HPDE6-E6E7 (cell line): Measurements from ENCODE around the gene WIPF3.

Experiments used
- DNase-seq: peaks from one replicate; pipeline ENCODE4 v3.0.0; 2011; ENCODE audit warnings: missing footprints; ENCODE audit errors: extremely low spot score

The WIPF3 gene, protein sequence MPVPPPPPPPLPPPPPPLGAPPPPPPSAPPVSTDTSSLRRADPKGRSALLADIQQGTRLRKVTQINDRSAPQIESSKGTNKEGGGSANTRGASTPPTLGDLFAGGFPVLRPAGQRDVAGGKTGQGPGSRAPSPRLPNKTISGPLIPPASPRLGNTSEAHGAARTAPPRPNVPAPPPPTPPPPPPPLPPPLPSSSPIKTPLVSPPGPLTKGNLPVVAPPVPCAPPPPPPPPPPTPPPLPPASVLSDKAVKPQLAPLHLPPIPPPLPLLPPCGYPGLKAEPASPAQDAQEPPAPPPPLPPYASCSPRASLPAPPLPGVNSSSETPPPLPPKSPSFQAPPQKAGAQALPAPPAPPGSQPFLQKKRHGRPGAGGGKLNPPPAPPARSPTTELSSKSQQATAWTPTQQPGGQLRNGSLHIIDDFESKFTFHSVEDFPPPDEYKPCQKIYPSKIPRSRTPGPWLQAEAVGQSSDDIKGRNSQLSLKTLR

DNA sequence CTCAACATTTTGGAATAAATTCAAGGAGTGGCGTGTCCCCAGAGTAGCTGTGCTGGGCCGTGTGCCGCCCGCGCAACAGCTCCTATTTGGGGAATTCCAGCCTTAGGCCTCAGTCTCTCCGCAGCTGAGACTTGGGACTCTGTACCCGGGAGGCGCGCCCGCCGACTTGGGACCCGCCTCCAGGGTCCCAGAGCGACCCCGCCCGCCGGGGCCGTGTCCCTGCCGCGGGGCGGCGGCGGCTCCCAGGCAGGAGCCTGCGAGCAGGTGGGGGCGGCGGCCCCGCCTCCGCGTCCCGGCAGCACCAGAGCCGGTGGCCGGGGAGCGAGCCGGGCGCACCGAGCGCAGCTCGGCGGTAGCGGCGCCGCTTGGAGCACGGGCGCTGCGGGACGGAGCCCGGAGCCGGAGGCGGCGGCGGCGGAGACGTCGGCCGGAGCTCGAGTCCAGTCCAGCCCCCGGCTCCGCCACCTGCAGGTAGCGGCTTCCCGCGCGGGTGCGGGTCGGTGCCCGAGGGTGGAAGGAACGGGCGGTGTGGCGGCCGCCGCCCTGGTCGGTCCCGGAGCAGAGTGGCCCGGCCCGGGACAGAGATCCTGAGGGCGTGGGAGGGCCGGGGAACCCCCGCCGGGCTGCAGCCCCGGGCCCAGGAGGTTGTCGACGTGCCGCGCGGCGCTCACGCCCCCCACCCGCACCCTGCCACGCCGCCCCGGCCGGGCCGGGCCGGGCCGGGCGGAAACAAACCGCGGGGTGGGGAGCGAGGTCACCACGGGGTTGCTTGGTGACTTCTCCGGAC lies at the start of gene WIPF3:
TSS of gene WIPF3 (plus strand) at position 301 of the 787 bp plus-strand sequence. CDS start 28,217 bp downstream, outside the sequence.
- no peak for DNase-seq

DNA sequence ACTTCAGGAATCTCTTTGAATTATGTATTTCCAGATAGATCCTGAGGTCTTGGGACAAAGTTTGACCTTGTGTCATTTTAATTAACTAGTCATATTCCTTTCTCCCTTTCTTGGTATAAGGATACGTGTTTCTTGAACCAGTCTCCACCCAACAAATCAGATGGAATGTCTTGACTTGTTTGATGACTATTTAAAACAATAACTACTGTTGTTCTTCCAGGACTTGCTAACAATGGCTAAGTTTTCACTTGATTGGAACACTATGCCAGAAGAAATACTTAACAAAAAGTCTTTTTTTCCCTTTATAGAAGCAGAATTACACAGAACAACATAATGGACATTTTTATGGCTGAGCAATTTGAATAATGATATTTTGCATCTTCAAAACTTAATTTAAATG lies 43.0 kb upstream of the WIPF3 start:
- no peak for DNase-seq

DNA sequence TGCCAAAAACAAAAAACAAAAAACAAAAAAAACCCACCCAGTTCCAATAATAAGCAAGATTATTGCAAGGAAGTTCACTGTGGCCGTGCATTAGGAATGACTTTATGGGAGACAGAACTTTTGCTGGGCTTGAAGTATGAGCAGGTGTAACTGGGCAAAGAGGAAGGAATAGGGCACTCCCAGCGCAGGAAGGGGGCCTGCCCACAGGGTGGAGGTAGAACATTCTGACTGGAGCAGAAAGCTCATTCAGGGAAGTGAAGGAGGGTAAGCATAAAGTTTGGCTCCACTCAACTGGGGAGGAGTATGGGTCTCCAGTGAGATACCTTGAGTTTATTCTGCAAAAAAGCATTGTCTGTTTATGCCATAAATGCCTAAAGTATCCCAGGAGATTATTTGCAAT lies 42.1 kb upstream of the WIPF3 start:
- DNase-seq = no peak

DNA sequence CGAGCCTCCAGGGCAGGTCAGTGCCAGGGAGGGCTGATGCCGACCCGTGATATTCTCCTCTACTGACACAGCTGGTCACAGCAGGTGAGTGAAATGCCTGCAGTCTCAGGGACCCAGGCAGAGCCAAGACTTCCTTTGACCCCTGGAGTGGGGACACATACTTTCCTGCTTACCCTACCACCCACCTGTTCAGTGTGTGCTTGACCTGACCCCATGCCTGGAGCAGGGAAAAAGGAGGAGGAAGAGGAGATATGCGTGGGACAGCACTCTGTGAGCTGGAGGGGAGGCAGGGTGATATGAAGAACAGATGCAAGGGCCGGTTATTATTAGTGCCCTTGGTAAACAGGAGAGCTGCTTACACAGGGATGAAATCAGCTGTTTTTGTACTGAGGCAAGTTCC lies 40.8 kb upstream of the WIPF3 start:
- no peak for DNase-seq

DNA sequence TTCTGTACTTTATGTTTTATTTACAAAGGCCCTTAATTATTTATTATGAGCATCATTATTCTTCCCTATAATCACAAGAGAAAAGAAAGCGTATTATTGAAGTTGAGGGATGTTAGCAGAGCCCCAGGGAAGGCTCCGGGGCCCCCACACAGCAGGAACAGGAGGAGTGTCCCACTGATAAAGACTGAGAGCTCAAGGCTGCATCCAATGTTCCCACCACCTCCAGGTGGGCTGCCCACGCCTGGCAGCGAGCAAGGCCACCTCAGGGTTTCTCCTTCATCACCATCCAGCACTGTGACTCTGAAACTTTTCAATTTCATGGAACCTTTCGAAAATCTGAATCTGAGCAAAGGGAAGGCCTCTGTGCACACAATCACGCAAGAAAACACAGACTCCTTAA lies 35.9 kb upstream of the WIPF3 start:
- no peak for DNase-seq

DNA sequence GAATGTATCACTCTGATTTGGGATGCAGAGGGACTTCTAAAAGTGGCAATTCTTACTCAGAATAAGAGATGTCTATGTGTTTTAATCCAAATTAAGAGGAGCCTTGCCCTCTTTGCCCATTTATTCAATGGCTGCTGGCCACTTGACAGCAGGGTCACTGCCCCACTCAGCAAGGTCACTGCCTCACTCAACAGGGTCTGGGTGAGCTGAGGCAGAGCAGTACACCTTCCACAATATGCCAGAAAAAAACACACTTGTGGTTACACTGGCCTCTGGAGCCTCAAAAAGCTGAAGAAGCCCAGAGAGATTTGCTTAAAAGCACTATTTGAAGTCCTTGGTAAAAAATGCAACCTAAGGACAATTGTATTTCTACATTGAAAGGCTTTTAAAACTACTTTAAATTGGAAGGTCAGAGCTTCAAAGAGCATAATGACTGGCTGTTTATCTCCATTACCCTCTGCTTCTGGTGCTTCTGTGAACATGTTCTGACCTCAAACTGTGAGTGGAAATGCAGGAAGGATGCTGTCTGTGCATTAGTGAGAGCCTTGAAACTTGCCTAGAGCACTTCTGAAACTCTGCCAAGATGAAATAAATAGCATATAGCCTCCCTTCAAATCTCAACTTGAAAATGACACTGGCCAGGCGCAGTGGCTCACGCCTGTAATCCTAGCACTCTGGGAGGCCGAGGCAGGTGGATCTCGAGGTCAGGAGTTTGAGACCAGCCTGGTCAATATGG lies 35.1 kb upstream of the WIPF3 start:
- no peak for DNase-seq

DNA sequence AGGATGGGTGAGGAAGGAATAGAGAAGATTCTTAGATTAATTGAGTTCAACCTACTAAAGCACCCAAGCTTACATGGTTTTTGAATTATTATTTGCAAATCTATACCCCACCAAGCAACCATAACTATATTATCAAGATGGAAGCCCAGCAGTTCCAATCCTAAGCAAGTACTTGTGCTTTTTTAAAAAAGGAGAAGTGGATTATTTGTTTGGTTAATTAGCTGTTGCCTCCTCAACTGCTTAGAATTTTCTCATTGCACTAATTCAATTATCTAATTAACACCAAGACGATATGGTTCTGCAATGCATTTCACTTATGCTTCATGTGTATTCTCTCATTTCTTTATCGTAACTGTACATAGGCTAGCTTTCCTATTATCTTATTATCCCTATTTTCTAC lies 27.3 kb upstream of the WIPF3 start:
- no peak for DNase-seq

DNA sequence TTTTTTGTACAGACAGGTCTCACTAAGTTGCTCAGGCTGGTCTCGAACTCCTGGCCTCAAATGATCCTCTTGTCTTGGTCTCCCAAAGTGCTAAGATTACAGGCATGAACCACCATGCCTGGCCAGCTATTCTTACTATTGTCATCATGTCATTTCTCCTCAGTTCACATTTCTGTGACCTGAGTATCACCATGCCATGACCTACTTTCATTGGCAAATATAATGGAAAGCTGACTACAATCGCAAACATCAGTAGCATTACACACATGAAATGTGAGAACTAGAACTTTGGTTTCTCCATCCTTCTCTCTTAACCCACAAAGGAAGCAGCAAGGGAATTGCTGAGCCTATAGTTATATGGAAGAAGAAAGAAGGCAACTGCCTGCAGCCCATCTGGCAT lies 26.0 kb upstream of the WIPF3 start:
- no peak for DNase-seq

DNA sequence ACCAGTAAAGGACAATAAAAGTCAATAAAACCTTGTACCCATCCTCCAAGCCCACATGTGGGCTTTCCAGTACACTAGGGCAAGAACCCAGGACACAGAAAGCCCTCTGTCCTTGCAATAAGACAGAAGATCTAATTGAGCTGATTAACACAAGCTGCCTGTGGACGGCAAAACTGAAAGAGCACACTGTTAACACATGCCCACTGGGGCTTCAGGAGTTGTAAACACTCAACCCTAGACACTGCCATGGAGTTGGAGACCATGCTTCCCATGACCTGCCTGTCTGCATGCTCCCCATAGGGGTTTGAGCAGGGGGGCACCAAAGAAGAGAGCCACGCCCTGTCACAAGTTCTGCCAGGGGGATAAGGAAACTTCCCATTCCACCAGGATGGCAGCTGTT lies 22.6 kb upstream of the WIPF3 start:
- DNase-seq = no peak

DNA sequence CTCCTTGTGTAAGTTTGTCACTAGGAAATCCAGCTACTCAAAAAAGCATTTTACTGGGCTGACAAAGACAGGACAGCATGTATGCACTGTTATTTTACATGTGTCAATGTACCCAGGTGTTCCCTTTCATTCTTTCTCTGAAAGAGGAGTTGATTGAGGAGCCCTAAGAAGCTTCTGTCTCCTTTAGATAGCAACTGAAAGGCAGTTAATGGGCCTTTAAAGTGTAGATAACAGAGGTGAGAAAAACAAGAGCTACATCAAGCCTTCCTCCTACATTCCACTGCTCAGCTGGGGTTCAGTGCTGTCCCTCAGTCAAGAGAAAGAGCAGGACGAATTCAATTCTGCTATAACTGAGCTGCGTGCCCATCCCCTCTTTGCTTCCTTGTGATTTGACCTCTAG lies 12.8 kb upstream of the WIPF3 start:
- DNase-seq = no peak

DNA sequence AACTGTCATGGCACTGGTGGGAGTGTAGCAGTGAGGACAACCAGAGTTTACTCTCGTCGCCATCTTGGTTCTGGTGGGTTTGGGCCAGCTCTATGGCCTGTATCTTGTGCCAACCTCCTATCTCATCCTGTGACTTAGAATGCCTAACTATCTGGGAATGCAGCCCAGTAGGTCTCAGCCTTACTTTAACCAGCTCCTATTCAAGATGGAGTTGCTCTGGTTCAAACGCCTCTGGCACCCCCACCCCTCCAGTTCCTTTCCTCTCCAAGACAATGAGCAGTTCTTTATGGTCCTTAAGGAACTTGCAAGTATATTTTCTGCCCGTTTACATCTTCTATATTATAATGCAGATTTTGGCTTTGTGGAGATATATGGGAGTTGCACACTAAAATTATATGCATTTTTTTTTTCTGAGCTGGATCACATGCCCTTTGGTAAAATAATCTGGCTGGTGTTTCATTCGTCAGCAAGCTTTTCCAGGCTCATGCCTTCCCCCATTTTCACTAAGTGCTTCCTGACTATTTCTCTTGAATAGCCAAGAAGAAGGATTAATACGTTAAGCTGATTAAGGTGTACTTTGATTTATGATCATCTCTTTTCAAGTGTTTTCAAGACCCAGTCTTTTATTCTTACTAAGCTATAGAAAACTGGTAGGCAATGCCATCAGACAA lies 11.2 kb upstream of the WIPF3 start:
- no peak for DNase-seq

DNA sequence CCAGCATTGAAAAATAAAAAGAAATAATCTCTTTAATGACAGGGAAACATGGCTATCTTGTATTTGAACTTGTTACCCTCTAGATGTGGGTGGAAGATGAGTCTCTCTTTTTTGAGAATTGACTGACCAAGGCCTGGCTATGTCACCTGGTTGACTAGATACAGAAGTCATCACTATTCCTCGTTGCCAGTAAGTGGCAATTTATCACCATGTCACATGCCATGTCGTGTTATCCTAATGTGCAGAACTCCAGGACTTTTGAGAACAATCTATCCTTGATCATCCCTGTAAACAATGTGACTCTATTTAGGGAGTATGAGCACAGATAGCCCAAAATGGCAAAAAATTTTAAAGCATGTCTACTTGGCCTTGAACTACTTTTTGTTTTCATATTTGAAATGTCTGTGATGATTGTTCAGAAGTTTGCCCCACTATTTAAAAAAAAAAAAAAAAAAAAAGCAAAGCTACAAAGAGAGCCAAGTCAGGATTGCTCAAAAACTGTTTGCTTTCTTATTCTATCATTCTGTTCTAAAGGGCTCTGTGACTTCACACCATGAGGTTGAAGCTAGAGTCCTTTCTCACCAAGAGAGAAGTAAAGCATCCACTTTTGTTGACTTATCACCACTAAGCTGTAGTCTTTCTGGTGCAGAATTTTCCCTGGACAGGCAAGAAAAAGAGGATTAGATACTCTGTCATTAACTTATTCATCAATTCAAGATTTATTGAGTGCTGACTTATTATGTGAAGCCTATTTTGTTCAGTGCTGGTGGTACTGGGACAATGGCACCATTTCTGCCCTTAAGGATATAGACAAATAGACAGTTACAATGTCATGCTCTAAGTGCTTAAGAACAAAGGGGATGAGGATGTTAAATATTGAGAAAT lies 10.4 kb upstream of the WIPF3 start:
- DNase-seq = no peak

DNA sequence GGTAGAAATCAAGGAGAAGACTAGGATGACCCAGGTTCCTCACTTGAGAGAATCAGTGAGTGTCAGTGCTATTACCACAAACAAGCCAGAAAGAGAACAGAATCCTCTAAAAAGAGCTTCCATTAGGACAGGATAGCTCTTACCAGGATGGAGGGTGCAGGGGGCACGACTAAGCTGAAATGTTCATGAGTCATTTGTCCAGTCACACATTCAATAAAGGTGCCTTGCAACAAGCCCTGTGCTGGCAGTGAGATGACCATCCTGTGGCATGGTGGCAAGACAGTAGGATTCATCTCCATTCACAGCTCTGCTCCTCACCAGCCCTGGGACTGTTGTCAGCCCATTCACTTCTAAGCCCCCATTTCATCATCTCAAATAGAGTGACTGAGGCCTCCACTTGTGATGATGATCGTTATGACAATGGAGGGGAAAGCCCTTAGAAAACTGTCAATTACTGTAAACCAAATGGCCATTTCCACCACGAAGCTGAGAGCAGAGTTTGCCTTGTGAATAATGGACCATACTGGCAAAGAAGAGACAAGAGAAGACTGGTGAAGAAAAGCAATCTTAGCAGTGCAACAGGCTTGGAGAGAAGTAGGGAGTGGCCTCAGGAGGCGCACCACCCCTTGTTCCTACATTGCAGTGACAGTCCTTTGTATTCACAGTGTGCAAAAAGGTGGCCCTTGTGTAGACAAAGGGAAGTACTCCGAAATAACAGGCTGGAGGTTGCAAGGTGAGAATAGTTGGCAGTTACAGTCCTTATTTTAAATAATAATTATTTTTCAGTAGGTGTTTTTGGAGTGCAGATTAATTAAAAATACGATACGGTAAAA lies 9.0 kb upstream of the WIPF3 start:
- no peak for DNase-seq

DNA sequence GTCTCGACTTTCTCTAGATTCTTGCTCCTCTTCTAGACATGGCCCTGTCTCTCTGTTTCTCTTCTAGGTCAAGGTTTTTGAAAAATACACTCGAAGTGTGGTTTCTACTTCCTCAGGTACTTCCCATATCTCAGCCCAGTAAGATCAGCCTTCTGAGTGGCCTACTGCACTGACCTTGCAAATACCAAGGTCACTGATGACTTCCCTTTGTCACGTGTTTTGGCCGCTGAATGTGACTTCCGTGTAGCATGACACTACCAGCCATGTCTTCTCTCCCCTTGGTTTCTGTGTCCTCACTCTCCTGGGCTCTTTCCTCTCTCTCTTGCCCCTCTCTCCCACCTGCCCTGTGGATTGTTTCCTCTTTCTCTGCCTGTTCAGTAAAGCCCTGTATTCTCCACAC lies 7.9 kb upstream of the WIPF3 start:
- no peak for DNase-seq

DNA sequence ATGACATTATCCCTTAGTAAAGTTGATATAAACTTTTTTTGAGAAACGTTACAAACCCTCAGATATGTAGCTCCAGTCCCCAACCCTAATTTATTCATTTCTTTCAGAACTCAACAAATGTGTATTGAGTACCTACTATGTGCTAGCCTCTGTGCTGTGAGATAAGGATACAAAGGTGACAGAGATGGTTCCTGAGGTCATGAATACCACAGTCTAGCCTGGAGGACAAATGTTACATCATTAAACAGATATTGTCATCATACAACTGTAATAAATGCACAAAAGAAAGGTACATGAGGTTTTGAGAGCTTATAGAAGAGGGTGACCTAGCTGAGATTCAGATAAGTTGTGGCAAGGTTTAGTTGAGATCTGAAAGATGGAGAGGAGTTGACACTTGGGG lies 4.4 kb upstream of the WIPF3 start:
- no peak for DNase-seq

DNA sequence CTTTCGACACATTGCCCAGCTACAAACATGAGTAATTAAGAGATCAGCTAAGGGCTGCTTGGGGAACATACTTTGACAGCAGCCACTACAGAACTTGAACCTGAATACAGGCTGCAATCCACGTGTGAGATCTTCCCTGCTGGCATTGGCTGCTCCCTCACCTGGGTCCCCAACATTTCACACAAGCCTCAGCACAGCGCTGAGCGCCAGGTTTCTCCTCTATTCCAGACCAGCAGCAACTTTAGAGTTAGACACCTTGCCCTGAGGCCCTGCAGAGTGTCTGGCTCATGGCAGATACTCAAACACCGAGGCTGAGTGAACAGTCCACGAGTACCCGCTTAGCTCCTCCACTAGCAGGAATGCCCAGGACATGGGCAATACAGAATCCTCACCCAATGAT lies 1.3 kb upstream of the WIPF3 start:
- no peak for DNase-seq

DNA sequence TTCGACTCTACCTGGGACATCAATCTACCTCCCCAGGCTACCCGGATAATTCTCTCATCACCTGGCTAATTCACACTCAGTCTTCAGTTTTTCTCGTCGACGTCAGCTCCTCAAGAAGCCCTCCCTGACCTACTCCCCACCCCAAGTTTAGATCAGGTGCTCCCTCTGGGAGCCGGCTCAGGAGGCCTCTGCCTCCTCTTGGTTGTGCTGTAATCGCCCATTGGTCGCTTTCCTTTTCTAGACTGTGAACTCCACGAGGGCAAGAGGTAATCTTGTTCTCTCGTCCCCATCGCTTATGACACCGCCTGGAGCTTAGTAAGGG lies 461 bp upstream of the WIPF3 start:
- no peak for DNase-seq

DNA sequence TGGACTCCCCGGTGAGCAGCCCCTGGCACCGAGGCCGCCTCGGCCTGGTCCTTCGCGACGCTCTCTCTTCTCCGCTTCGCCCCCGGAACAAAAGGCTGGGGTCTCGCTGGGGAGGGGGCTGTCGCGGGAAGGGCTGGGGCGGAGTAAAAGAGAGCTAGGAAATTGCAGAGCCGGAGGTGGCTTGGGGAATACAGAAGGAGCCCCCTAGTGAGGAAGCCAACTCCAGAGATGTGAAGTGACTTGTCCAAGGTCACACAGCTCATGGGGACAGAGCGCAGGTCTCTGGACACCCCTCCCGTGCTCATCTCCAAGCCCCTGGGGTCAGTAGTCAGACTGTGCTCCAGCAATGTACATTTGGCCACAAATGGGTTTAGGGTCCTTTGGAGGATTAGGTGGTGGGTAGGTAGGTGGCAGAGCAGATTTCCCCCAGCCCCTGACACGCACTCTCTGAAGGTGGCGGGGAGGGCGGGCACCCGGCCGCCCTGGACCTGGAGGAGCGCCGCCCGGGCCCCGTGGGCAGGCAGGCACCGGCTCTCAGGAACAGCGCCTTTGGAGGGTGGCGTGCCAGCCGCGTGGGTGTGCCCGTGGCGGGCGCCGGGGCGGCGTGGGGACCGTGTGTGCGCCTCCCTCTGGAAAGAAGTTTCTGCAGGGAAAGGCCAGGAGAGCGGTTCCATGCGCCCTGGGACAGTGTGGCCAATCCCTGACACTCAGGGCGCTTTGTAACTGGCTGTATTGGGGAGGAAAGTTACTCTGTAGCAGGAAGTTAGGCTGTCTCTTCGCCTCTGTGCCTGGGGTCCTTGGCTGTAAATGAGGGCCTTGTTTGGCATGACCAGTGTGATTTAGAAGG lies 910 bp downstream of the WIPF3 start:
- DNase-seq = no peak
